GM12892 (cell line): ENCODE measurements around the gene NFKBIA.

Source experiments
- POLR2A ChIP-seq: IDR thresholded peaks from 2 replicates; pipeline ENCODE4 v1.6.1; 2011; ENCODE audit warnings: low read depth, low read length, control low read depth
- POLR2AphosphoS5 ChIP-seq: IDR thresholded peaks from 2 replicates; pipeline ENCODE4 v1.6.1; 2011; ENCODE audit warnings: low read depth, low read length, control low read depth
- TAF1 ChIP-seq: IDR thresholded peaks from 2 replicates; pipeline ENCODE4 v1.6.1; 2011; ENCODE audit warnings: low read depth, mild to moderate bottlenecking, control low read depth, low read length, borderline replicate concordance

GRCh38 chr14:35351897-35352273 lies 52.7 kb downstream of the NFKBIA start:
- no peak for TF ChIP-seq POLR2A
- no peak for TF ChIP-seq TAF1
- TF ChIP-seq POLR2AphosphoS5 = no peak
